ENCODE measurements around the gene RPS6KA1.
"Not testable (repeated sequence)": the region's sequence is repeated elsewhere in the genome, so short reads cannot be mapped to it uniquely, and the experiment has no call there.

Gene RPS6KA1

DNA sequence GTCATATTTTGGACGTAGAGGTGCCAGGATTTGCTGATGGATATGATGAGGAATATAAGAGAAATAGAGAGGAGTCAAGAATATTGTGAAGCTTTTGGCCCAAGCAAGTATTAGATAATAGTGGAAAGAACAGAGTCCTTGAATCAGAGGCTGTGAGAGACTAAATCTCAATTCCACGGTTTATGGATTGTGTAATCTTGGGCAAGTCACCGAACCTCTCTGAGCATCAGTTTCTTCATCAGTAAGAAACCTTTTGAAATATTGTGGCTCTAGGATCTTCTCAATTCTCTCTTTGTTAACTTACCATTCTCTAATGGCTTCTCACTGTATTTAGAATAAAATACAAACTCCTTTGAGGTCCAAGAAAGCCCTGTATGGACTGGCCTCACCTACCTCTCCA lies 77.6 kb downstream of the RPS6KA1 start:
- no peak for TF ChIP-seq CTCF (IDR thresholded peaks at IDR 0.05)

DNA sequence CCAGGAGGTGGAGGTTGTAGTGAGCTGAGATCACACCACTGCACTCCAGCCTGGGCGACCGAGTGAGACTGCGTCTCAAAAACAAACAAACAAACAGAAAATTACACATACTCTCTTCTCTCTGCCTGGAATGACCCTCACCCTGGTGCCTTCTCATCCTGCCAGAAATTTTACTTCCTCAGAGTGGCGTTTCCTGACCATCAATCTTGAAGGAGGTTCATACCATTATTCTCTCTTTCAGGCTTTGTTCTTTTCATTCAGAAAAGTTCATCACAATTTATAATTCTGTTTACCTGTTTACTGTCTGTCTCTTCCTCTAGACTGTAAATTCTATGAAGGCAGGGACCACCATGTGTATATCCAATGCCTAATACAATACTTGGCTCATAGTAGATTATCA lies 79.3 kb downstream of the RPS6KA1 start:
- Histone ChIP-seq H3K4me1 (ENCODE audit: control insufficient read depth in 1 of 2, insufficient read depth in 1 of 2, low read depth in 1 of 2, low read length in 1 of 2) (peaks cover 13% of the 10 kb centered on the region in 2 experiments), H3K27ac (no peak overlapping the region), H3K36me3 (no peaks in the 10 kb centered on the region), H3K27me3 (no peaks in the 10 kb centered on the region), H3K9me3 (no peaks in the 10 kb centered on the region), H3K4me3 (ENCODE audit: low read depth in 1 of 2, low read length in 1 of 2) (no peak overlapping the region)
- no peak for TF ChIP-seq CTCF (IDR thresholded peaks at IDR 0.05)

More for the DNA sequence above, 77.6 kb downstream of the RPS6KA1 start:
- Histone ChIP-seq H3K27ac (peak overlapping the region; percentile 69), H3K36me3 (no peaks in the 10 kb centered on the region), H3K4me3 (ENCODE audit: low read depth in 1 of 2, low read length in 1 of 2) (no peak overlapping the region), H3K9me3 (no peaks in the 10 kb centered on the region), H3K4me1 (ENCODE audit: control insufficient read depth in 1 of 2, insufficient read depth in 1 of 2, low read depth in 1 of 2, low read length in 1 of 2) (peaks cover 17 to 19% of the 10 kb centered on the region in 2 experiments), H3K27me3 (no peaks in the 10 kb centered on the region)

DNA sequence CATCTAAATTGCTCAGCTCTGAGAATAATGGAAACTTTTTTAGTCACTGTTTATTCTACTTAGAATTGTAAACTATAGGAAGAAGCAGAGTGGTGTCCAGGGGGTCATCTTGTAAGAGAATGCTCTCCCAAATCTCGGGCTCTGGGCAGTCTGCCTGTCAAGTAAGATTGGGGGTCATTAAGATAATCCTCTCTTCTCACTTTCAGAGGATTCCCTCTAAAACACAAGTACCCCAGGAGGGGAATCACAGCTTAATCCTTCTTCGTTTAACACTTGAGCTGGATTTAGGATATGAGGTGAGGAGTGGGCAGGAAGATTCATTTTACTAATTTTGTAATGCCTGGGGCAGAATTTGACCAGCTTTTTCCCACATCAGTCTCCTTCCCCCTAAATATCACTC lies 81.2 kb downstream of the RPS6KA1 start:
- H3K4me1 ChIP-seq (ENCODE audit: control insufficient read depth in 1 of 2, insufficient read depth in 1 of 2, low read depth in 1 of 2, low read length in 1 of 2): peaks cover 13% of the 10 kb centered on the region in 2 experiments
- no peaks in the 10 kb centered on the region for H3K9me3 ChIP-seq
- H3K36me3 ChIP-seq: no peaks in the 10 kb centered on the region
- TF ChIP-seq CTCF (IDR thresholded peaks at IDR 0.05): no peak
- no peak overlapping the region for H3K27ac ChIP-seq
- H3K27me3 ChIP-seq: no peaks in the 10 kb centered on the region
- no peak overlapping the region for H3K4me3 ChIP-seq (ENCODE audit: low read depth in 1 of 2, low read length in 1 of 2)

DNA sequence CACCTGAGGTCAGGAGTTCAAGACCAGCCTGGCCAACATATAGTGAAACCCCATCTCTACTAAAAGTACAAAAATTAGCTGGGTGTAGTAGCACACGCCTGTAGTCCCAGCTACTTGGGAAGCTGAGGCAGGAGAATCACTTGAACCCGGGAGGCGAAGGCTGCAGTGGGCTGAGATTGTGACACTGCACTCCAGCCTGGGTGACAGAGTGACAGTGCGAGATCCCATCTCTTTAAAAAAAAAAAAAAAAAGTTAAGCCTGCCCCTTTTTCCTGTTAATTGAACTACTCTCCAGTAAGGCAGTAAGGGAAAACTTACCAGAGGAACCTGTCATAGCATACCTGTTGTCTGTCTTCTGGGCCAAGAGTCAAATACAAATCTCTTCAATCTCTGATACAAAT lies 83.1 kb downstream of the RPS6KA1 start:
- not testable (repeated sequence) for H3K36me3 ChIP-seq; H3K4me1 ChIP-seq (ENCODE audit: control insufficient read depth in 1 of 2, insufficient read depth in 1 of 2, low read depth in 1 of 2, low read length in 1 of 2); H3K9me3 ChIP-seq; H3K27ac ChIP-seq; H3K27me3 ChIP-seq; H3K4me3 ChIP-seq (ENCODE audit: low read depth in 1 of 2, low read length in 1 of 2)

DNA sequence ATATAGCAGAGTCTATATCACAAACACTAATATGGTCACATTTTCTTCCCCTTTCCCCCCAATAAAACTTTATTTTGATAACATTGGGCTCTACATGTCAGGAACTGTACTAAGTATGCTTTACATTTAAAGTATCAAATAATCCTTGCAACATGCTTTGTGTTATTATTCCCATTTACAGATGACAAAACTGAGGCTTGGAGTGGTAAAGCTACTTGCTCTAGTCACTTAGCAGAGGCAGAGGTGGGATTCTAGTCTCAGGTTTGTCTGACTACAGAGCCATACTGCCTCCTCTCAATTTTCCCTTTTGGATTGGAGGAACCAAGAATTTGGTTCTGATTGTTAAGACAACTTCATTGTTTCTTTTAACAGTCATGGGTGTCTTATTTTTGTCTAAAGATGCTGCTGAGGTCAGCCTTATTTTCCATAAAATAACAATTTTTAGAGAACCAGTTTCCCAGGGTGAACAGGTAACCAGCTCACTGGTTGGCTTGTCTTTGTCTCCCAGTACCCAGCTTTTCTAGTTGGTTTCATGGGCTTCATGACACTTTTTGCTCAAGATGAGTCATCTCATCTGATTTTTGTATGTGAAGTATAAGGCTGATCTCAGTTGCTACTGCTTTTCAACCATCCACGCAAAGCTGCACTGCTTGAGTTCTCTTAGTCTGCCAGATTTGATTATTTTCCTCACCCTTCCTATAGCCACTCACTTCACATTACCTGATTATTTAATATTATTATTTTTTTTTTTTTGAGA lies 85.3 kb downstream of the RPS6KA1 start:
- TF ChIP-seq CTCF (IDR thresholded peaks at IDR 0.05): no peak
- peaks cover 12 to 15% of the 10 kb centered on the region in 2 experiments for H3K4me1 ChIP-seq (ENCODE audit: control insufficient read depth in 1 of 2, insufficient read depth in 1 of 2, low read depth in 1 of 2, low read length in 1 of 2)
- H3K27ac ChIP-seq: no peak overlapping the region
- H3K36me3 ChIP-seq: no peaks in the 10 kb centered on the region
- no peak overlapping the region for H3K4me3 ChIP-seq (ENCODE audit: low read depth in 1 of 2, low read length in 1 of 2)
- H3K27me3 ChIP-seq: no peaks in the 10 kb centered on the region
- no peaks in the 10 kb centered on the region for H3K9me3 ChIP-seq

GRCh38 chr1:26616881-26617280 lies 87.3 kb downstream of the RPS6KA1 start:
- H3K4me3 ChIP-seq (ENCODE audit: low read depth in 1 of 2, low read length in 1 of 2): no peak overlapping the region
- peaks cover 21 to 28% of the 10 kb centered on the region in 2 experiments for H3K4me1 ChIP-seq (ENCODE audit: control insufficient read depth in 1 of 2, insufficient read depth in 1 of 2, low read depth in 1 of 2, low read length in 1 of 2)
- no peaks in the 10 kb centered on the region for H3K36me3 ChIP-seq
- no peaks in the 10 kb centered on the region for H3K27me3 ChIP-seq
- TF ChIP-seq CTCF (IDR thresholded peaks at IDR 0.05): no peak
- no peaks in the 10 kb centered on the region for H3K9me3 ChIP-seq
- no peak overlapping the region for H3K27ac ChIP-seq

Measured in neutrophil (primary cell).